LNCaP clone FGC (cell line): ENCODE results near the gene MLH3.
A peak's percentile ranks its signal among the peaks of the same experiment; 100 is the strongest.

Experiments used
- DNase-seq: peaks from one replicate; pipeline ENCODE4 v3.0.0-alpha.2; 2011; ENCODE audit warnings: low read depth
- H3K4me3 ChIP-seq: 2 replicates; pipeline ENCODE4 v1.5.1; 2011; ENCODE audit warnings: mild to moderate bottlenecking, low read depth, low read length, control low read depth
- TF ChIP-seq, protein P1 (sequence below): IDR thresholded peaks from 2 replicates; pipeline ENCODE4 v1.5.1; 2012; ENCODE audit warnings: mild to moderate bottlenecking; ENCODE audit not compliant: control insufficient read depth, insufficient read depth; ENCODE audit errors: extremely low read depth

MLH3 gene

DNA sequence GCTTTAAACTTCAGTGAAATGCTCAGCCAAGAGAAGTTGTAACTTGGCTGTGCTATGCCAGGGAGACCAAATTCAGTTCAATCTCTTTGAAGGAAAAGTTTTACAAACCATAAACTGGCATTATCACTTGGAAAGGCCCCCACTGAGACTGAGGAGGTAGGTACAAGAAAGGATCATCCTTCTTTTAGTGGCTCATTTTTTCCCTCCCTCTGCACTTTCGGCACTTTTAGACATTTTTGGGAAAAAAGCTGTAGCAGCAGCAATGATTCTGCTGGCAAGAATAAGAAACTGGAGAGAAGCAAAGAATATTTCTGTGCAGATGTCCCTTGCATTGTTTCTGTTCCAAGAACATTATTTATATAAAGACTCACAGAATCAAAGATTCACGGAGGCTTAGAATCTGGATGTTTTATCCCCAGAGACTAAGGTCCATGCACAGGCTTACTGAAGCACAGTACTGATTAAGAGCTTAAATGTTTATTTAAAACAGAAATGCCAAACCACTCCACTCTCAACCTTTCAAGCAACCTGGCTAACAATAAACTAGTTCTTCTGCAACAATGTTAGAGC is 30.5 kb upstream of the MLH3 start:
- TF ChIP-seq, protein P1, sequence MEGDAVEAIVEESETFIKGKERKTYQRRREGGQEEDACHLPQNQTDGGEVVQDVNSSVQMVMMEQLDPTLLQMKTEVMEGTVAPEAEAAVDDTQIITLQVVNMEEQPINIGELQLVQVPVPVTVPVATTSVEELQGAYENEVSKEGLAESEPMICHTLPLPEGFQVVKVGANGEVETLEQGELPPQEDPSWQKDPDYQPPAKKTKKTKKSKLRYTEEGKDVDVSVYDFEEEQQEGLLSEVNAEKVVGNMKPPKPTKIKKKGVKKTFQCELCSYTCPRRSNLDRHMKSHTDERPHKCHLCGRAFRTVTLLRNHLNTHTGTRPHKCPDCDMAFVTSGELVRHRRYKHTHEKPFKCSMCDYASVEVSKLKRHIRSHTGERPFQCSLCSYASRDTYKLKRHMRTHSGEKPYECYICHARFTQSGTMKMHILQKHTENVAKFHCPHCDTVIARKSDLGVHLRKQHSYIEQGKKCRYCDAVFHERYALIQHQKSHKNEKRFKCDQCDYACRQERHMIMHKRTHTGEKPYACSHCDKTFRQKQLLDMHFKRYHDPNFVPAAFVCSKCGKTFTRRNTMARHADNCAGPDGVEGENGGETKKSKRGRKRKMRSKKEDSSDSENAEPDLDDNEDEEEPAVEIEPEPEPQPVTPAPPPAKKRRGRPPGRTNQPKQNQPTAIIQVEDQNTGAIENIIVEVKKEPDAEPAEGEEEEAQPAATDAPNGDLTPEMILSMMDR: no peak
- DNase-seq: no peak
- H3K4me3 ChIP-seq: no peak overlapping the region

DNA sequence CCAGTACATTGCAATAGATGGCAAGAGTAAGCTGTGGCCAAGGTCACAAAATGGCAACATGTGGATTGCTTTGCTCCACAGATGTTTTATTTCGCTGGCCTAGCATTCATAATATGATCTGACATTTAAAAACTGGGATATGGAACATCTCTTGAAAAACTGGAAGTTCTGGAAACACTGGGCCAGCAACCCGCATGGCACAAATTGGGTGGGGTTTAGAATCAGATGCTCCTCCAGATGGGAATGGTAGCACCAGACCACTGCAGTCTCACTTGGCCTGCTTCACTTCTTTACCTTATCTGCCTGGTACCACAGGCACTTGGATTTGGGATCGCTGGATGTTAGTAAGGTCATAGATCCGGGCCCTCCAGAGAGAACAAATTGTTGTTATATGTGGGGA is 28.3 kb upstream of the MLH3 start:
- TF ChIP-seq, protein P1: no peak
- H3K4me3 ChIP-seq: no peak overlapping the region
- DNase-seq: no peak

DNA sequence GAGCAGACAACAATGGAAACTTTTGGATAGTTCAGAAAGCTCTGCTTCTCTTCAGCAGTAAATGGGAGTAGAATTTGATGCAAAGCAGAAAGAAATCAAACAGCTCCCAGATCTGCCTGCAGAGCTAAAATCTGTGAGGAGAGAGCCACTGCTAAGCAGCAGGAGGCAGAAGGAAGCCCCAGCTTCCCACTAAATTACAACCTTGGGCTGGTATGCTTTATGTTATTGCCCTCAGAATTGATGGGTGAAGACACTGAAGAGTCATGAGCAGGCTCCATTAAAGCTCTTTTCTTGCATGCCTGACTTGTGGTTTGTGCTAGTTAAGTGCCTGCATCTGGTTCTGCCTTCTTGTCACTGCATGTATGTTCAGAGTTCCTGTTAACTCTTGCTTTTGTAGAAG is 26.5 kb upstream of the MLH3 start:
- TF ChIP-seq, protein P1: no peak
- DNase-seq: no peak
- H3K4me3 ChIP-seq: no peak overlapping the region

DNA sequence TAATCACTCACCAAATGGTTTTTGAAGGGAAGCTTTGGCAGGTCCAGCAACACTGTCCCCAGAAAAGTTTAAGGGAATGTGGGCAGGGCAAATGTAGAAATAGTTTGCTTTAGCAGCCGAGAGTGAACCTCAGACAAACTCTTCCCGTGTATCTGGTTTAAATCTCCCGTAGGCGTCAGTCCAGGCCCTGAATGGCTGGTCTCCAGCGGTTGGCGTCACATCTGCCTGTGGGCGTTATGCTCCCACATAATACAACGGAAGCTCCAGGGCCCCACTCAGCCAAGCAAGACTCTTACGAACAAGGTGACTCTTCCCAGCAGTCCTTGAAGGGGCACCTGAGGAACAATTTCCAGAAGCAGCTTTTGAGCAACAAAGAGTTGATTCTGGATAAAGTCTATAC is 19.1 kb upstream of the MLH3 start:
- H3K4me3 ChIP-seq: peak overlapping the region; percentile 56
- no peak for DNase-seq
- TF ChIP-seq, protein P1: no peak

DNA sequence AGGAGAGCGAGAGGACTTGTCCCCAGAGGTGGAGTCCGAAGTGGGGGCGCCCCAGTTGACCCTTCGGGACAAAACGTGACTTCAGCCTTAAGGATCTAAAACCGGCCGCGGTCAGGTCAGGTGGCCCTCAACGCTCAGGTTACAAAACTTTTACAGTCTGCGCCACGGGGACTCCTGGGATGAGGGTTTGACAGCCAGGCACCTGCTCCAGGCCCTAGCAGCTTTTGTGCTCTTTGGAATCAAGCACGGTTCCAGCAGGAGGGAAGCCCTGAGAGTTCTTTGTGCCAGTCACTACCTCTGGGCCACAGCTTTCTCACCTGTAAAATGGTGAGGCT is 18.5 kb upstream of the MLH3 start:
- no peak for DNase-seq
- H3K4me3 ChIP-seq: peak overlapping the region; percentile 56
- TF ChIP-seq, protein P1: no peak

DNA sequence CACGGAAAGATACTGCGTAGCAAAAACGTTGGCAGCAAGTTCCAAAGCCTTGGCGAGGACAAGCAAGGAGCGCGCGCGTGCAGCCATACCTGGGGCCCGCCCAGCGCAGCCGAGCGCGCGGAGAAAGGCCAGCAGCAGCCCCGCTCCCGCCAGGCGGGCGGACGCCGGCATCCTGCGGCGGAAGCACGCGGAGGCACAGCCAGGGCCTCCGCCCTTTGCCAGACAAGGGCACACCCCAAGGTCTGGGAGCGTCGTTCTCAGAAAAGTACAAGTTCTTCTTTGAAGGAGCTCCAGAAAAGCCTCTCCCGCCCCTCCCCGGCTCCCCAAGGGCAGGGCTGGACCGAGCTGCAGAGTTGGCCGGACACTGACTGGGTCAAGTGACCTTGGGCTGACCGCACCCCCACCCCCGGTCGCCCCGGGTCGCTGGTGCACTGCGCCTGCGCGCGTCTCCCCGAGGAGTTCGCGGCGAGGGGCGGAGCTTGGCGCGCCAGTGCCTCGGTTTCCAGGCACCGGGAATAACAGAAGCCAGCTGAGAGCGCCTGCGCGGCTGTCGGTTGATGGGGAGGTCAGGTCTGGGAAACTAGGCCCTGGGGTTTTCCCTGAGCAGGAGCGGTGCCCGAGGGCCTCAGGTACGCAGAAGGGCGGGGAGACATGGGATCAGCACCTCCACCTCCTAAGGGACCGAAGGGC is 18.0 kb upstream of the MLH3 start, which contains the start of gene ZC2HC1C:
ZC2HC1C (plus strand) TSS at position 521 of the 690 bp plus-strand sequence. CDS start 933 bp downstream, outside the sequence.
- H3K4me3 ChIP-seq: peak within 1 kb of the TSS; percentile 56
- TF ChIP-seq, protein P1: no peak
- peak; percentile 67 for DNase-seq
